Panc1 (cell line): ENCODE measurements around the gene SLC35A4. TPM values are rescaled to one million over a fixed set of nuclear protein-coding genes. Genes with fewer than 3 reads are reported as not detected.
"Not testable (repeated sequence)": the region's sequence is repeated elsewhere in the genome, so short reads cannot be mapped to it uniquely, and the experiment has no call there.

Experiments used
- ATAC-seq: fragments of 200-7000 bp; cut with Tn5 transposase; 2 replicates; pipeline ENCODE4 v1.9.1; 2020; ENCODE audit warnings: mild to moderate bottlenecking, moderate library complexity
- BruUV-seq: library from RNA; stranded (reverse); fragments of 400-500 nt; replicated peaks from 2 replicates; lab custom pipeline; 2021; lab: Mats Ljungman, UMichigan
- CTCF ChIA-PET: fragments of 300-600 bp; sonication (Branson Sonifier 250); formaldehyde crosslinking; loops from one replicate; lab custom pipeline; 2022; ENCODE audit warnings: antibody characterized with exemption; lab: Charles Lee
- POLR2A ChIA-PET: fragments of 300-600 bp; sonication (Branson Sonifier 250); formaldehyde crosslinking; loops from one replicate; lab custom pipeline; 2022; ENCODE audit warnings: antibody characterized with exemption; lab: Charles Lee
- DNase-seq: peaks from one replicate; pipeline ENCODE4 v3.0.0-alpha.2; 2010; ENCODE audit warnings: low read depth, low spot score
- H3K27ac ChIP-seq: 2 replicates; pipeline ENCODE4 v1.5.1; 2011; ENCODE audit warnings: mild to moderate bottlenecking, low read length, inconsistent platforms
- H3K27me3 ChIP-seq: fragments of 200-500 bp; sonication (Bioruptor generic); 2 replicates; pipeline ENCODE4 v1.6.0; 2014; ENCODE audit warnings: low read length, inconsistent platforms; ENCODE audit not compliant: control insufficient read depth, insufficient read depth
- H3K36me3 ChIP-seq: fragments of 200-500 bp; sonication (Bioruptor generic); 2 replicates; pipeline ENCODE4 v1.5.1; 2014; ENCODE audit warnings: inconsistent platforms, mild to moderate bottlenecking, low read length, moderate library complexity; ENCODE audit not compliant: control insufficient read depth, insufficient read depth
- H3K4me1 ChIP-seq: 2 replicates; pipeline ENCODE4 v1.5.1; 2011; ENCODE audit warnings: inconsistent platforms, mild to moderate bottlenecking, low read length, moderate library complexity; ENCODE audit not compliant: control insufficient read depth, insufficient read depth
- H3K4me3 ChIP-seq, 2 experiments: 2 replicates each; pipeline ENCODE4 v1.5.1; 2011 to 2012; ENCODE audit warnings: low read depth in 2 of 2, low read length in 2 of 2, mild to moderate bottlenecking in 2 of 2, inconsistent platforms in 1 of 2, moderate library complexity in 1 of 2
- H3K9me3 ChIP-seq: fragments of 200-500 bp; sonication (Bioruptor generic); 2 replicates; pipeline ENCODE4 v1.5.1; 2014; ENCODE audit warnings: low read depth, mild to moderate bottlenecking, inconsistent platforms, low read length, moderate library complexity; ENCODE audit not compliant: control insufficient read depth, insufficient read depth
- CTCF ChIP-seq: fragments of 450-650 bp; IDR thresholded peaks from 2 replicates; pipeline ENCODE4 v1.5.1; 2017; ENCODE audit warnings: mild to moderate bottlenecking
- POLR2AphosphoS5 ChIP-seq: IDR thresholded peaks from 2 replicates; pipeline ENCODE4 v1.6.1; 2012; ENCODE audit warnings: mild to moderate bottlenecking, low read depth, low read length, moderate library complexity
- REST ChIP-seq, 2 experiments: IDR thresholded peaks; 2 replicates each; pipeline ENCODE4 v1.6.1; 2011 to 2012; ENCODE audit warnings: low read depth in 2 of 2, control low read depth in 1 of 2, low read length in 1 of 2, mild to moderate bottlenecking in 1 of 2, moderate library complexity in 1 of 2; ENCODE audit not compliant: insufficient read depth in 1 of 2
- SIN3A ChIP-seq: IDR thresholded peaks from 2 replicates; pipeline ENCODE4 v1.6.1; 2012; ENCODE audit warnings: low read depth, mild to moderate bottlenecking, low read length, moderate library complexity, borderline replicate concordance; ENCODE audit not compliant: insufficient read depth
- TCF7L2 ChIP-seq: IDR thresholded peaks from 2 replicates; pipeline ENCODE4 v1.6.1; 2011; ENCODE audit warnings: mild to moderate bottlenecking, low read depth, low read length, inconsistent platforms
- in situ Hi-C: cut with HindIII; loops from 2 replicates; pipeline ENCODE4 v1.10.0; 2016; ENCODE audit warnings: low sequenced_read_pairs, low pct_unique_long_range_greater_than_20kb
- intact Hi-C: fragments of 100-400 bp; cut with micrococcal nuclease; formaldehyde crosslinking; loops from one replicate; pipeline ENCODE4 v1.10.0; 2022; ENCODE audit not compliant: unreplicated experiment
- total RNA-seq: library from RNA; stranded (reverse); gene quantifications from one replicate; pipeline ENCODE4 v1.2.1, GENCODE V29; 2021; ENCODE audit not compliant: unreplicated experiment

The SLC35A4 gene
- total RNA-seq, 1 experiment from 2014 or later, result 96.7 TPM

GRCh38 chr5:140575309-140575708, 10.7 kb downstream of the SLC35A4 start:
- ChIA-PET POLR2A (no interaction called here), CTCF (no interaction called here)
- TF ChIP-seq CTCF (peak; percentile 68), SIN3A (no peak), POLR2AphosphoS5 (no peak)
- DNase-seq, result no peak
- no peaks in the 10 kb centered on the region for H3K9me3 ChIP-seq
- in situ Hi-C loops (no loop called here), intact Hi-C loops (loop anchor here (5.0 to 10.0 kb wide), 2 partner anchors 62 to 139 kb away; partner anchors contain the start of gene TMCO6)
- H3K27me3 ChIP-seq, result no peaks in the 10 kb centered on the region
- ATAC-seq, result peak; percentile 79
- H3K4me3 ChIP-seq, result no peak overlapping the region
- no peaks in the 10 kb centered on the region for H3K4me1 ChIP-seq
- BruUV-seq, result no TSS peak
- H3K36me3 ChIP-seq, result no peaks in the 10 kb centered on the region
- H3K27ac ChIP-seq, result no peak overlapping the region

GRCh38 chr5:140576776-140577201, 12.2 kb downstream of the SLC35A4 start:
- intact Hi-C loops, result loop anchor here (5.0 to 10.0 kb wide), 2 partner anchors 61 to 138 kb away; partner anchors contain the start of gene TMCO6
- no peak for ATAC-seq
- ChIA-PET CTCF (no interaction called here), POLR2A (interaction anchor here (1.3 kb wide), 1 partner anchor 71 kb away, joined by 6 read pairs; the partner anchor contains the start of genes IK and NDUFA2)
- Histone ChIP-seq H3K4me1 (no peaks in the 10 kb centered on the region), H3K27me3 (no peaks in the 10 kb centered on the region), H3K9me3 (no peaks in the 10 kb centered on the region), H3K27ac (no peak overlapping the region), H3K36me3 (no peaks in the 10 kb centered on the region), H3K4me3 (no peak overlapping the region)
- TF ChIP-seq TCF7L2 (no peak), REST (IDR thresholded peaks at IDR 0.05; ENCODE audit: insufficient read depth in 1 of 2, low read depth in 2 of 2, low read length in 1 of 2) (no peak), POLR2AphosphoS5 (no peak), CTCF (no peak), SIN3A (no peak)
- DNase-seq, result no peak
- in situ Hi-C loops, result no loop called here
- no TSS peak for BruUV-seq

- intact Hi-C loops, result loop anchor here (5.0 to 10.0 kb wide), 2 partner anchors 58 to 136 kb away; partner anchors contain the start of gene TMCO6
- H3K4me1 ChIP-seq, H3K27me3 ChIP-seq, H3K27ac ChIP-seq, ATAC-seq, H3K4me3 ChIP-seq, BruUV-seq, H3K36me3 ChIP-seq, H3K9me3 ChIP-seq, in situ Hi-C loops, CTCF ChIA-PET, POLR2A ChIA-PET, DNase-seq: not testable (repeated sequence)
Measured at GRCh38 chr5:140579188-140579747, 14.6 kb downstream of the SLC35A4 start.
